Measurements from ENCODE around the gene ZFP62. TPM values are rescaled to one million over a fixed set of nuclear protein-coding genes. Genes with fewer than 3 reads are reported as not detected.
"Not testable (repeated sequence)": the region's sequence is repeated elsewhere in the genome, so short reads cannot be mapped to it uniquely, and the experiment has no call there.

Gene ZFP62
- total RNA-seq, 1 experiment from 2014 or later, result 30.7 TPM

DNA sequence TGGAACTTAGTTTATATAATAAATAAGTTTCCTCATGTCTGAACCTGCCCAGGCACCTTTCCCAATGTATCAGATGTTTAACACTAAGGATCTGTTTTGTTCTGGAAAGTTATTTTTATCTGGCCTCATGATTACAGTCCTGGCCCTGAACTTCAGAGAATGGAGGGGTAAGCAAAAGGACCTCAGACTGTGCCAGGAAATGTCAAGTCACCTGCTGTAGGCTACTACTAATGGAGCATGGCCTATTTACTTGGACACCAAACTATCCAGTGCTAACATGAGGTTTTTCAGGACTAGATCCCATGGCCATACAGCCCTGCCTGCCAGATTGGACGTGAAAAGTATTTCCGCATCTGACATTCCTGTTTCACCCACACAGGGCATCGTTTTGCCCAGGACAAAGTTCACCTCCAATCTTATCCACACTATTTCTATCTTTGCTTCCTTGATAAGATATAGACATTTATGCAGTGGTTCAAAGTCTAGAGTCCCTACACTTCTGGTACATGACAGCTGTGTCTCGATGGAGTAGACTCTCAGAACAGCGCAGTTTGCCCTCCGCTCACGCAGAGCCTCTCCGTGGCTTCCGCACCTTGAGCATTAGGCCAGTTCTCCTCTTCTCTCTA is 37.7 kb upstream of the ZFP62 start, which contains the start of gene BTNL8:
BTNL8 (plus strand) TSS at position 539 of the 626 bp plus-strand sequence. CDS start 152 bp downstream, outside the sequence.
- H3K27me3 ChIP-seq (ENCODE audit: insufficient read depth, low read length), result no peaks in the 10 kb centered on the region
- H4K20me1 ChIP-seq (ENCODE audit: insufficient read depth), result no peaks in the 10 kb centered on the region
- POLR2A ChIA-PET, result no interaction called here
- RAD21 ChIA-PET (ENCODE audit: low non-redundant PET in 1 of 2, low total read pairs in 2 of 2, uncharacterized antibody in 2 of 2, unreplicated experiment in 2 of 2), result no interaction called here
- no peak within 1 kb of the TSS for H2AFZ ChIP-seq (ENCODE audit: low read depth, low read length, poor library complexity, severe bottlenecking)
- no peak within 1 kb of the TSS for H3K9ac ChIP-seq (ENCODE audit: low read length)
- no peaks in the 10 kb centered on the region for H3K36me3 ChIP-seq (ENCODE audit: control insufficient read depth in 1 of 2, insufficient read depth in 2 of 2, low read length in 2 of 2)
- no peaks in the 10 kb centered on the region for H3K4me1 ChIP-seq (ENCODE audit: control insufficient read depth in 1 of 2, insufficient read depth in 2 of 2, low read length in 2 of 2)
- DNase-seq (ENCODE audit: low read depth, low spot score), result no peak
- H3K79me2 ChIP-seq (ENCODE audit: insufficient read depth, low read length), result no peaks in the 10 kb centered on the region
- no peak for ATAC-seq
- H3K9me2 ChIP-seq (ENCODE audit: insufficient read depth), result no peaks in the 10 kb centered on the region
- no peak within 1 kb of the TSS for H3K4me3 ChIP-seq (replicated peaks in 1 of 2; ENCODE audit: low read depth in 1 of 2, low read length in 2 of 2)
- no peak within 1 kb of the TSS for H3K27ac ChIP-seq (ENCODE audit: low read depth, low read length)
- intact Hi-C loops (cut with micrococcal nuclease), result no loop called here
- BruUV-seq (replicated peaks), result no TSS peak
- CTCF ChIA-PET, result no interaction called here
- H3K4me2 ChIP-seq (ENCODE audit: low read length), result no peak within 1 kb of the TSS
- H3K9me3 ChIP-seq (ENCODE audit: control insufficient read depth in 1 of 2, insufficient read depth in 1 of 2, low read depth in 1 of 2, low read length in 2 of 2), result no peaks in the 10 kb centered on the region
- TF ChIP-seq ELF1 (IDR thresholded peaks at IDR 0.05; ENCODE audit: borderline replicate concordance, low read depth), result no peak
- TF ChIP-seq JUND (IDR thresholded peaks at IDR 0.05), result no peak
- no peak for TF ChIP-seq ATF3 (IDR thresholded peaks at IDR 0.05)
- no peak for TF ChIP-seq REST (IDR thresholded peaks at IDR 0.05; ENCODE audit: low read depth)

- H3K4me1 ChIP-seq (ENCODE audit: control insufficient read depth in 1 of 2, insufficient read depth in 2 of 2, low read length in 2 of 2); POLR2A ChIA-PET; H3K27ac ChIP-seq (ENCODE audit: low read depth, low read length); DNase-seq (ENCODE audit: low read depth, low spot score); BruUV-seq (replicated peaks); ATAC-seq; H2AFZ ChIP-seq (ENCODE audit: low read depth, low read length, poor library complexity, severe bottlenecking); CTCF ChIA-PET; H3K36me3 ChIP-seq (ENCODE audit: control insufficient read depth in 1 of 2, insufficient read depth in 2 of 2, low read length in 2 of 2); RAD21 ChIA-PET (ENCODE audit: low non-redundant PET in 1 of 2, low total read pairs in 2 of 2, uncharacterized antibody in 2 of 2, unreplicated experiment in 2 of 2); H3K4me2 ChIP-seq (ENCODE audit: low read length); H3K27me3 ChIP-seq (ENCODE audit: insufficient read depth, low read length); H3K9me2 ChIP-seq (ENCODE audit: insufficient read depth); intact Hi-C loops (cut with micrococcal nuclease); H3K4me3 ChIP-seq (replicated peaks in 1 of 2; ENCODE audit: low read depth in 1 of 2, low read length in 2 of 2); H4K20me1 ChIP-seq (ENCODE audit: insufficient read depth); H3K79me2 ChIP-seq (ENCODE audit: insufficient read depth, low read length); H3K9me3 ChIP-seq (ENCODE audit: control insufficient read depth in 1 of 2, insufficient read depth in 1 of 2, low read depth in 1 of 2, low read length in 2 of 2); H3K9ac ChIP-seq (ENCODE audit: low read length): not testable (repeated sequence)
Observed at GRCh38 chr5:180895330-180895729, 34.3 kb upstream of the ZFP62 start.
